ENCODE results near the gene HOXB7. TPM values are rescaled to one million over a fixed set of nuclear protein-coding genes. Genes with fewer than 3 reads are reported as not detected.

Gene HOXB7
- total RNA-seq, 2 donors from 2014 or later: 0.24 to 0.78 TPM

GRCh38 chr17:48589831-48590606, 20.8 kb downstream of the HOXB7 start, which contains the start of gene HOXB3:
HOXB3 (minus strand) TSS chr17:48590241; CDS start chr17:48552474, 37,767 bp downstream.
- H3K4me3 ChIP-seq: no peak within 1 kb of the TSS
- peaks cover 0 to 44% of the 10 kb centered on the region in 2 donors for H3K4me1 ChIP-seq
- H3K27ac ChIP-seq: no peak within 1 kb of the TSS
- TF ChIP-seq CTCF (IDR thresholded peaks at IDR 0.05): no peak
- no peaks in the 10 kb centered on the region for H3K36me3 ChIP-seq
- no peaks in the 10 kb centered on the region for H3K9me3 ChIP-seq
- H3K27me3 ChIP-seq: peaks cover 34 to 47% of the 10 kb centered on the region in 2 donors
- DNase-seq (ENCODE audit: low spot score): no peak

DNA sequence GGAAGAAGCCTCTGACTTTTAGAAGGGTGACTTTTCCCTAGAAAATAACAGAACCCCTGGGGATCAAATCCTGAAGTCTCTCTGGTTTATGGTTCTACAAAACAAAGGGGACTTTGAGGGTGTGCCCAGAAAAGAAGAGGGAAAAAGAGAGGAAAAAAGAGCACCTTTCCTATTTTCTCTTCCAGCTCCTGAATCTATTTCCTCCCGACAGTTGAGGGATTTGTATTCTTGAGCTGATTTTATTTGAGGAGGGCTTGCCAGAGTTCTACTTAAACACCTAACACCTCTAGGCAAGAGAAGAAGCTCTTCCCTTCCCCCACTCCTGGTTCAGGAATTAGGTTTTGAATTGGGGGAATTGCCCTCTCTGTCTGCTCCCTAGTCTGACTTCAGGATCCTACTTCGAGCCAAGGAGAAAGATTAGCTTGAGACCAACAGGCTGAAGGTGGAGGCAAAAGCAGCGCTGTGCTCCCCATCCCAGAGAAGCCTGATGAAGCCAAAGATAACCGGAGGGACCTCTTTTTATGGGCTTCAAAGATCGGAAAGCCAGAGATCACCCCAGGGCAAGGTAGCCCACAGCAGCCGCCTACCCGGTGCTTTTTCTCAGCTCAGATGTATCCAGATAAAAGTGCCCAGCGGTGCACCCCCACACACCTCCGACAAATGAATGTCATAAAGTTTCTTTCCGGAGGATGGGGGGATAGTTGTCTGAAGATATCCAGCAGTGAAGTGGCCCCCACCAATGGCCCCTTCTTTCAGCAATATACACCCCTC, 21.6 kb downstream of the HOXB7 start:
- H3K27ac ChIP-seq: no peak overlapping the region
- peaks cover 28 to 42% of the 10 kb centered on the region in 2 donors for H3K27me3 ChIP-seq
- no peak overlapping the region for H3K4me3 ChIP-seq
- H3K36me3 ChIP-seq: no peaks in the 10 kb centered on the region
- peaks cover 0 to 48% of the 10 kb centered on the region in 2 donors for H3K4me1 ChIP-seq
- no peak for DNase-seq (ENCODE audit: low spot score)
- no peak for TF ChIP-seq CTCF (IDR thresholded peaks at IDR 0.05)
- H3K9me3 ChIP-seq: no peaks in the 10 kb centered on the region

- DNase-seq (ENCODE audit: low spot score): no peak
- Histone ChIP-seq H3K36me3 (no peaks in the 10 kb centered on the region), H3K4me3 (no peak overlapping the region), H3K27me3 (peaks cover 26 to 41% of the 10 kb centered on the region in 2 donors), H3K9me3 (no peaks in the 10 kb centered on the region), H3K27ac (no peak overlapping the region), H3K4me1 (peaks cover 0 to 41% of the 10 kb centered on the region in 2 donors)
- no peak for TF ChIP-seq CTCF (IDR thresholded peaks at IDR 0.05)
Measured at GRCh38 chr17:48588528-48588927, 22.3 kb downstream of the HOXB7 start.

GRCh38 chr17:48588074-48588415, 22.8 kb downstream of the HOXB7 start:
- H3K36me3 ChIP-seq: no peaks in the 10 kb centered on the region
- TF ChIP-seq CTCF (IDR thresholded peaks at IDR 0.05): no peak
- no peak overlapping the region for H3K27ac ChIP-seq
- H3K27me3 ChIP-seq: peaks cover 23 to 37% of the 10 kb centered on the region in 2 donors
- no peak for DNase-seq (ENCODE audit: low spot score)
- no peak overlapping the region for H3K4me3 ChIP-seq
- peaks cover 0 to 36% of the 10 kb centered on the region in 2 donors for H3K4me1 ChIP-seq
- H3K9me3 ChIP-seq: no peaks in the 10 kb centered on the region

GRCh38 chr17:48587276-48588073, 23.3 kb downstream of the HOXB7 start:
- Histone ChIP-seq H3K9me3 (no peaks in the 10 kb centered on the region), H3K27ac (no peak overlapping the region), H3K4me1 (peaks cover 0 to 31% of the 10 kb centered on the region in 2 donors), H3K27me3 (peaks cover 27 to 39% of the 10 kb centered on the region in 2 donors), H3K4me3 (no peak overlapping the region), H3K36me3 (no peaks in the 10 kb centered on the region)
- TF ChIP-seq CTCF (IDR thresholded peaks at IDR 0.05): no peak
- no peak for DNase-seq (ENCODE audit: low spot score)
